Nucleus accumbens (tissue), 56 donors: ENCODE results near the gene DAPK1.
"Not testable (repeated sequence)": the region's sequence is repeated elsewhere in the genome, so short reads cannot be mapped to it uniquely, and the experiment has no call there.

ENCODE experiments used
- DNase-seq, 56 donors: peaks; one replicate each; lab custom pipeline; 2025; lab: John Stamatoyannopoulos, UW

The DAPK1 gene

DNA sequence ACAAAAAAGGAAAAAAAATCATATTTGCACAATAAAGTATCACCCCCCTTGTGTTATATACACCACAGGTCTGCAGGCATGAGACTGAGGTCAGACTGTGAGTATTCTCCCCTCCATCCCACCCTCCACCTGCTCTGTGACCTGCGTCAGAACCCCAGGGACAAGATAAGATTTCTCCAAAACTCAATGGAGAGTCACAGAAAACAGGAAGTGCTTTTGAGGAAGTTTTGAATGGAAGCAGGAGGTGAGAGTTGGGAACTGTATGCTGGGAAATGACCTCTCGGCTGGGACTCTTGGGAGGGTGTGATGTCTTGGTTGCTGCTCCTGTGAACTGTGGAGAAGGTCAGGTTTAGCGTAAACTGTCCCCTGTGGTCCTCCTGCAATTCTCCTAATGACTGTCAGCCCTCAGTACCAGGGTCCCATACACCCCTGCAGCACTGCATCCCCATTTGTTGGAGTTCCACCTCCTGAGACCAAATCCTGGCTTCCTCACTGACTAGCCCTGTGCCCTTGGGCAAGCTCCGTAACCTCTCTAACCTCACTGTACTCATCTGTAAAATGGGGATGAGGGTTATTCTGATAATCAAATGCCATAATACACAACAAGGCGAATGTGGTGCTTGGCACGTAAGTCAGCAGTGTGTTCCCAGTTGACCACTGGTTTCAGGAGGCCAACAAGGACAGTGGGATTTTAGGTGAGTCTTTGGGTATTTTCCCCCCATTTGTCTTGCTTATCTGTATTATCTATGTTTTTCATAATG, 221.4 kb downstream of the DAPK1 start:
- no peak for DNase-seq

- no peak for DNase-seq
Measured at GRCh38 chr9:87720173-87720572, 222.5 kb downstream of the DAPK1 start.

DNA sequence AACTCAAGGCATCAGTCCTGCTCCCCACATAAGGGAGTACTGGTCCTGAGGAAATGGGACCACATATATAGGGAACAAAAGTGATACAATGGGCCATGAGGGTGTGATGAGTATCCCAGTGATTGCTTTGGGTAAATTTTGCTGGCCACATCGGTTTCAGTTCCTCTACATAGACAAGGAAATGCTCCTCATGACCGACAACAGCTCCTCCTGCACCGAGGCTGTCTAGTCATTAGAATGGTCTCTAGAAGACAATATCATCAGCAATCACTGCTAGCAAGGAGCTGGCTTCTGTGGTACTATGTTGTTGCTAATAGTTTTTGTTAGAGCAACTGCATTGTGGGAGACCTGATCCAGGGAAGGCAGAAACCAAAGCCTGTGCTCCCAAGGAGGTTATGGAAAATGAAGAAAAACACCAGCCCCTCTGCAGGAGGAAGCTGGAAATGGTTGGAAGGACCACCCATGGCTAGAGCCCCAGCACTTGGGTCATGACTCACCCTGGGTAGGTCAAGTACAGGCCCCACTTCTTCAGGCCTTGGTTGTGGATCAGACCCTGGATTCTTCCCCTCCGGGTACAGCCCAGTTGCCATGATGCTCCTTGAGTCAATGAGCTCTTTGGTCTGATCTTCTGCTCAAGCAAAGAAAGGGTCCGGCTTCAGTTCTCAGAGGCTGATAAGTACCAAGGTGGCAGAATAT, 224.9 kb downstream of the DAPK1 start:
- DNase-seq: peak in 8 of 56 donors; percentile 5 to 41 (median 16)

DNA sequence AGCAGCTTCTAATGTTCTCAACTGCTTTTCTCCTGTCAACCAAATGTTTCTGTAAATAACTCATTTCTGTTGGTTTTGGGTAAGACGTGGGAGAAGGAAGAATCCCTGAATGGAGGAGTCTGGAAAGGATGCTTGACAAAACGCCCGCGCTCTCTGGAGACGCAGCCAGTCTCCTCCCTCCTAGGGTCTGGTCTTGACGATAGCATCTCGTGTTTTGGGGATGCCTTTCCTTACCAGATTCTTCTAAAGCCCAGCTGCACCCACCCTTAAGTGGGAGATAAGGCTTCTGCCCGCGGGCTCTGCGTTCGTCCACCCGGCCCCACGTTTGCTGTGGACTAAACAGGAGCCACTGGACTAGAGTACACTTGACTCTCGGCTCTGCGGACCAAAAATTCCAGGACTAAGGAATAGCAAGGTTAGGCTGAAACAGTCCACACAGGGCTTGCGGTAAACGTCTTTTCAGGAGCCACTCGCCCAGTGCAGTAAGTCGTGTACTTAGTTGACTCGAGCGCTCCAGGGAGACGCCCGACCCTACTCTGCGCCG, 227.8 kb downstream of the DAPK1 start:
- DNase-seq: peak in 21 of 56 donors; percentile 6 to 78 (median 56)

DNA sequence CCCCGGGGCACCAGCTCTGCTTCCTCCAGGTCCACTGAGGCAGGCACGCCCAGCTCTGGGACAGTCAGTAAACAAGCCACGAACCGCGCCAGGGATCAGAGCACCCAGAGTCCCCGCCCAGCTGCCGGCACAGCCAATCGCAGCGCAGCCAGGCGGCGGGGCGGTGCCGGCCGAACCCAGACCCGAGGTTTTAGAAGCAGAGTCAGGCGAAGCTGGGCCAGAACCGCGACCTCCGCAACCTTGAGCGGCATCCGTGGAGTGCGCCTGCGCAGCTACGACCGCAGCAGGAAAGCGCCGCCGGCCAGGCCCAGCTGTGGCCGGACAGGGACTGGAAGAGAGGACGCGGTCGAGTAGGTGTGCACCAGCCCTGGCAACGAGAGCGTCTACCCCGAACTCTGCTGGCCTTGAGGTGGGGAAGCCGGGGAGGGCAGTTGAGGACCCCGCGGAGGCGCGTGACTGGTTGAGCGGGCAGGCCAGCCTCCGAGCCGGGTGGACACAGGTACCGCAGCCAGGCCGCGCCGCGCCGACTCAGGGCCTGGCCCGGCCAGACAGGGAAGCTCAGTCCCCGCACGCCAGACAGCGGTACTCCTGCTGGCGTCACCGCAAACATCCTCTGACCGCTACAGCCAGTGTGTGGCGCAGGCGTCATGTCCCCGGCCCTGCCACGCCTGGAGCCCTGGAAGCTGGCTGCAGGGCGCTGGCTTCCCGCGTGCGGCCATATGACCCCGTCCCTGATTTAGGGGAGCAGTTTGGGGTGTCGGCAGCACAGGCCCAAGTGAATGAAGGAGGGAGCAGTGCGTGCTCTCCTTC, 228.4 kb downstream of the DAPK1 start, which contains the start of gene CTSL:
TSS of gene CTSL (plus strand) at position 220 of the 810 bp plus-strand sequence. CDS start 1,485 bp downstream, outside the sequence.
- DNase-seq: peak; percentile 51 to 97 (median 90)

DNA sequence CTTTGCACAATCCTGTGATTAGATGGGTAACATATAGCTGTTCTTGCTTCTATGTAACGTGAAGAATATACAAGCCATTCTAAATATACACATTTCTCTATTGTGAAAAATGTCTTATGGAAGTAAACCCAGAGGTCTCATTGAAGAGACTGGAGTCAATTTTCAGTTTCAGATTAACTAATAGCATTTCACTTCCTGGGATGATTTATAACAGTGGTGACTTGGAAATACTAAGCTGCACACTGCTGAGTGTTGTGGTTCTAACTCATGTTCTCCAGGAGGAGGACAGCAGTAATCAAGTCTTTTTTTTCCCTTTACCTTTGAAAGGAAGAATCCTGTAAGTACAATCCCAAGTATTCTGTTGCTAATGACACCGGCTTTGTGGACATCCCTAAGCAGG, 231.6 kb downstream of the DAPK1 start:
- no peak for DNase-seq

- no peak for DNase-seq
Measured at GRCh38 chr9:87731321-87731720, 233.7 kb downstream of the DAPK1 start.

GRCh38 chr9:87732344-87732743, 234.7 kb downstream of the DAPK1 start:
- DNase-seq: no peak

DNA sequence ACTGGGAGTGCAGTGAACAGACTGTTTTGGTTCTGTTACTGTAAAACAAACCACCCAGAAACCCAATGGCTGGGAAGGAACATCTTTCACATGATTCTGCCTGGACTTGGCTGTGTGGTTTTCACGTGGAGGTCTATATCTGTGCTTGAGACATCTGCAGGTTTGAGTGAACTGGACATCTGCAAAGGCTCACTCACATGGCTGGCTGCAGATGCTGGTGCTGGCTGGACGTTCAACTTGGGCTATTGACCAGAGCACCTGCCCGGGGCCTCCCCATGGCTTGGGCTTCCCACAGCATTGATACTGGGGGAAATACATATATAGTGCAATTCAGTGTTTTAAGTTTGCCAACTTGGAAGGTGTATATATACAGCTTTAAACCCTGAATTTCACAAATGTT, 235.1 kb downstream of the DAPK1 start:
- DNase-seq: no peak

DNA sequence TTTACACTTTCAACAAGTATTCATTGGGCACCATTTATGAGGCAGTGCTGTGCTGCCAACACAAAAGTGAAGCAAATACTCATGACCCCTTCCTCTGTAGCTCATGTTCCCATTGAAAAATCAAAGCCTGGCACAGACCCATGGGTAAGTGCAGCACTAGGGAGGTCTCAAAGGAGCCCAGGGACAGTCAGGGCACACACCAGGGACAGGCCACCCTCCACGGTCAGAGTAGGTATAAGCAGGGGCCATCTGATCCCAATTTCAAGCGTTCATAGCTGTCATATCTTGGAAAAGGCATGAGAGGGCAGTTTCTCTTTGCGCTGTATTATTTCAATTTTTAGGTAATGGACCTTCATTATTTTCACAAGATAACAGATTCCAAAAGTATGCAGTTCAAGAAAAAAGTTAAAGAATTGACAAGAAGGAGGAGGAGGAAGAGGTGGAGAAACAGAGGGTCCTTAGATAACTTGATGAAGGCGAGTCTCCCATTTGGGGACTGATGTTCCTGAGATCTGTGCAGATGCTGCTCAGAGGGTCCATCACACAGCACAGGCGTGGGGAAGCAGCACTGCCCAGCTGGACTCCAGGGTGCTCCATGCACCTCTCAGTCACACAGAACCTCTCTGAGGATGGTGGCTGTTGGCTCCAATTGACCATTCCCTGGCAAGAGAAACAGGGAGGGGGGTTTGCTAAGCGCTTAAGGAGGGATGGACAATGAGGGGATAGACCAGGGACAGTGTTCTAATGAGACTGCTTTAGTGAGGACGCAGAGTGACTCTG, 235.8 kb downstream of the DAPK1 start:
- DNase-seq: no peak

DNA sequence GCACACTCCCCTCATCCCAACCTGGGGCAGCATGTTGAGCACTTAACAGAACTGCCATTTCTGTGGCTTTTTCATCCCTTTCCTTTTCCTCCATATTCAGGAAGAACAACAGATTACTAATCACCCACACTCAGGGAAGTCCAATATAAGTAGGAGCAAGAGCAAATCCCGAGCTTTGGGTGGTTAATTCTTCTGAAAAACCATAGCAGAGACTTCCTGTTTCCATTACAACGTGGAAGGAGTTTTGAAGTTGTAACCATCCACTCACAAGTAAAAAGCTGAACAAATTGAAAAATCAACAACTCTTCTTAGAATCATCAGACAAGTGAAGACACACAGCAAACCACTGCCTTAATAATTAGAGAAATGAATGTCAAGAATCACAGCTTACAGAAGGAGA, 236.4 kb downstream of the DAPK1 start:
- DNase-seq: no peak

DNA sequence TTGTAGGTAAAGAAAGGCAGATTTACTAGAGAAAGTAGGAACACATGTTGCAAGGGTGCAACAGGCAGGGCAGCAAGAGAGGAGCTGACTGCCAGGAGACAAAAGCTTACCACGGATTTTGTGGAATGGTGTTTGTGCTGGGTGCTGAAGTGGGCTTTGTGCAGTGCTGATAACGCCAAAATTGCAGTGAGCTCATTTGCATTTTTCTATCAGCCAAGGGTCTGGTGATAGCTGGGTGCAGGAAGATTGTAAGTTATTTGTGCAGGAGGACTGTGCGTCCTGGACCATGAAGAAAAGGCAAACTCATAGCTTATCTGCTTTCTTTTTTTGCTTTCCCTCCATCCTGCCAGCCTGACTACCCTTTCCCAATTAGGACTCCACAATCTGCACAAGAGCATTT, 241.9 kb downstream of the DAPK1 start:
- no peak for DNase-seq

DNA sequence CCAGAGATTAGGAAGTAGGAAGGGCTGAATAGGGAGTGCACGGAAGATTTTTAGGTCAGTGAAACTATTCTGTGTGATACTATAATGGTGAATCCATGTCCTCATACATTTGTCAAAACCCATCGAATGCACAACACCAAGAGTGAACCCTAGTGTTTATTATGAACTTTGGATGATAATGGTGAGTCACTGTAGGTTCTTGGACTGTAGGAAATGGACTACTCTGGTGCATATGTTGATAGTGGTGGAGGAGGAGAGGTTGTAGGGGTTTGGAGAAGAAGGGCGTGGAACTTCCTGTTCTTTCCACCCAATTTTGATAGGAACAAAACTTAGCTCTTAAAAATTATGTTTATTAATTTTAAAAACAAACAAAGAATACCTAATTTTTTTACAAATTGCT, 242.5 kb downstream of the DAPK1 start:
- DNase-seq: no peak

DNA sequence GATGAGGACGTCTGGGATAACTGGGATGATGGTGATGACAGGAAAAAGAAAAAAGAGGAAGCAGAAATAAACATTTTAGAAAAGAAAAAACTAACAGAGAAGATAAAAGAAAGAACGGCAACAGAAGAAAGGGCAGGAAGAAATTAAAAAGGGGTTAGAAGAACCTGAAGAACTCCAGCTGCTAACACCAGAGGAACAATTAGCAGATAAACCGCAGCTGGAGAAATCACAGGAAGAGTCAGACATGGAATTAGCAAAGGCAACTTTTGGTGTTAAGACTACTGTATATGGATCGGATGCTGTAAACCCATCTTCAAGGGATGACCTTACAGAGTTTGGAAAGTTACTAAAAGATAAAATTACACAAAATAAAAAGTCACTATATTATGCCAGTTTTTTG, 243.7 kb downstream of the DAPK1 start:
- no peak for DNase-seq

GRCh38 chr9:87741891-87742290, 244.2 kb downstream of the DAPK1 start:
- DNase-seq: no peak

DNA sequence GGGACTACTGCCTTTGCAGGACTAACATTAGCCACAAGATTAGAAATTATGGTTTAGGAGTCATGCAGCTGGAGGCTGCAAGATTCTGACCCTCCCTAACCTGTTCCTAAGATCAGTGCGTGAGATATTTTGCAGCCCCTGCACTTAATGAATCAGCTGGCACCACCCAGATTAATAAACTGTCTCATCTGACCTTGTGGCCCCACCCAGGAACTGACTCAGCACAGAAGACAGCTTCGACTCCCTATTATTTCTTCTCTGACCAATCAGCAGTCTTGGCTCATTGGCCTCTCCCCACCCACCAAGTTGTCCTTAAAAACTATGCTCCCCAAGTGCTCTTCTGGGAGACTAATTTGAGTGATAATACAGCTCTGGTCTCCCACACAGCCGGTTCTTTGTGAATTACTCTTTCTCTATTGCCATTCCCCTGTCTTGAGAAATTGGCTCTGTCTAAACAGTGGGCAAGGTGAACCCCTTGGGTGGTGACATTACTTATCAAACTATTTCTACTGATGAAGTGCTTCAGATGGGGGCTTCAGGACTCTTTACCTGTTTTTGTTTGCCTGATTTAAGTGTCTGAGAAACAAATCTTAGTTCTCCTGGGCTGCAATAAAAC, 245.3 kb downstream of the DAPK1 start:
- no peak for DNase-seq

GRCh38 chr9:87744247-87744646, 246.6 kb downstream of the DAPK1 start:
- DNase-seq: not testable (repeated sequence)

- no peak for DNase-seq
Measured at GRCh38 chr9:87746186-87746585, 248.5 kb downstream of the DAPK1 start.

DNA sequence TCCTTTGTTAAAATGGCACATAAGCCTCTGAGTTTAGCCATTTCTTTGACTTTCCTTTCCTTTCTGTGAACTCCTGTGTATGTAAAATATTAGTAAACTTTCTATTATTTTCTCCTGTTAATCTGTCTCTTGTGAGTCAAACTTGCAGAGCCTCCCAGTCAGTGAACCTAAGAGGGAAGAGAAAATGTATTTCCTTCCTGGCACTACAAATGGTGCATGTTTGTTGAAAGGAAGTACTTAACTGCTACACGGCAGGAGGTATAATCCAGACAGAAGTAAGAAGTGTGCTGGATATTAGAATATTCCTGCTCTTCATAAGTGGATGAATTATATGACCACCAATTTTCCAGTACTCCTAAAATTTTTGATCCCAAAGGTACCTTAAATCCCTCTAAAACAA, 251.2 kb downstream of the DAPK1 start:
- DNase-seq: no peak
